BE2C (cell line): ENCODE data around the gene THY1.

Source experiments
- DNase-seq: peaks from one replicate; pipeline ENCODE4 v3.0.0-alpha.2; 2020
- H3K27me3 ChIP-seq: fragments of 250-450 bp; sonication (Bioruptor Pico); 2 replicates; pipeline ENCODE4 v1.5.1; 2020; ENCODE audit warnings: mild to moderate bottlenecking
- H3K36me3 ChIP-seq: fragments of 250-450 bp; sonication (Bioruptor Pico); 2 replicates; pipeline ENCODE4 v1.5.1; 2020; ENCODE audit warnings: mild to moderate bottlenecking
- H3K4me1 ChIP-seq: fragments of 250-450 bp; sonication (Bioruptor Pico); 2 replicates; pipeline ENCODE4 v1.5.1; 2020
- H3K4me3 ChIP-seq: 2 replicates; pipeline ENCODE4 v1.5.1; 2011; ENCODE audit warnings: low read depth, low read length
- H3K9me3 ChIP-seq: fragments of 250-450 bp; sonication (Bioruptor Pico); 2 replicates; pipeline ENCODE4 v1.5.1; 2020
- CTCF ChIP-seq: IDR thresholded peaks from 2 replicates; pipeline ENCODE4 v1.5.1; 2012; ENCODE audit warnings: mild to moderate bottlenecking, low read depth, low read length

Gene THY1

GRCh38 chr11:119436711-119437110, 13.7 kb upstream of the THY1 start:
- Histone ChIP-seq H3K4me3 (no peak overlapping the region), H3K9me3 (no peaks in the 10 kb centered on the region), H3K27me3 (no peaks in the 10 kb centered on the region), H3K4me1 (peaks cover 26% of the 10 kb centered on the region), H3K36me3 (no peaks in the 10 kb centered on the region; the same call in 1 of the 2 replicates)
- no peak for TF ChIP-seq CTCF
- DNase-seq, result no peak

DNA sequence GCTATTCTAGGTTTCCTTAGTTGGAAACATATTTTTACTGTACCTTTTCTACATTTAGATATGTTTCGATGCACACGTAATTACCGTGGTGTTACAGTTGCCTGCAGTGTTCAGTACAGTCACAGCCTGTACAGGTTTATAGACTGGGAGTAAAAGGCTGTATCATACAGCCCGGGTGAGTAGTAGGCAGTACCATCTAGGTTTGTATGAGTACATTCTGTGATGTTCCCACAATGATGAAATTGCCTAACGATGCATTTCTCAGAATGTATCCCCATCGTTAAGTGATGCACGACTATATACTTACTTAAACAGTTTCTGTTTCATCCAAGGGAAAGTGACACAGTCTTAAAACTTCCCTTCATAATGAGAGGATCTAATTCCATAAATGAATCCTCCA, 13.1 kb upstream of the THY1 start:
- Histone ChIP-seq H3K4me3 (no peak overlapping the region), H3K27me3 (no peaks in the 10 kb centered on the region), H3K36me3 (no peaks in the 10 kb centered on the region; the same call in 1 of the 2 replicates), H3K4me1 (peaks cover 23% of the 10 kb centered on the region), H3K9me3 (no peaks in the 10 kb centered on the region)
- no peak for TF ChIP-seq CTCF
- DNase-seq, result no peak

- TF ChIP-seq CTCF, result no peak
- Histone ChIP-seq H3K36me3 (no peaks in the 10 kb centered on the region; the same call in 1 of the 2 replicates), H3K27me3 (no peaks in the 10 kb centered on the region), H3K4me3 (no peak overlapping the region), H3K9me3 (no peaks in the 10 kb centered on the region), H3K4me1 (peaks cover 23% of the 10 kb centered on the region)
- peak; percentile 64 for DNase-seq
Measured at GRCh38 chr11:119434591-119435330, 11.8 kb upstream of the THY1 start.

- no peak overlapping the region for H3K4me3 ChIP-seq
- no peaks in the 10 kb centered on the region; the same call in 1 of the 2 replicates for H3K36me3 ChIP-seq
- H3K4me1 ChIP-seq, result peaks cover 23% of the 10 kb centered on the region
- no peaks in the 10 kb centered on the region for H3K27me3 ChIP-seq
- TF ChIP-seq CTCF, result no peak
- no peak for DNase-seq
- no peaks in the 10 kb centered on the region for H3K9me3 ChIP-seq
Measured at GRCh38 chr11:119433358-119433725, 10.4 kb upstream of the THY1 start.

DNA sequence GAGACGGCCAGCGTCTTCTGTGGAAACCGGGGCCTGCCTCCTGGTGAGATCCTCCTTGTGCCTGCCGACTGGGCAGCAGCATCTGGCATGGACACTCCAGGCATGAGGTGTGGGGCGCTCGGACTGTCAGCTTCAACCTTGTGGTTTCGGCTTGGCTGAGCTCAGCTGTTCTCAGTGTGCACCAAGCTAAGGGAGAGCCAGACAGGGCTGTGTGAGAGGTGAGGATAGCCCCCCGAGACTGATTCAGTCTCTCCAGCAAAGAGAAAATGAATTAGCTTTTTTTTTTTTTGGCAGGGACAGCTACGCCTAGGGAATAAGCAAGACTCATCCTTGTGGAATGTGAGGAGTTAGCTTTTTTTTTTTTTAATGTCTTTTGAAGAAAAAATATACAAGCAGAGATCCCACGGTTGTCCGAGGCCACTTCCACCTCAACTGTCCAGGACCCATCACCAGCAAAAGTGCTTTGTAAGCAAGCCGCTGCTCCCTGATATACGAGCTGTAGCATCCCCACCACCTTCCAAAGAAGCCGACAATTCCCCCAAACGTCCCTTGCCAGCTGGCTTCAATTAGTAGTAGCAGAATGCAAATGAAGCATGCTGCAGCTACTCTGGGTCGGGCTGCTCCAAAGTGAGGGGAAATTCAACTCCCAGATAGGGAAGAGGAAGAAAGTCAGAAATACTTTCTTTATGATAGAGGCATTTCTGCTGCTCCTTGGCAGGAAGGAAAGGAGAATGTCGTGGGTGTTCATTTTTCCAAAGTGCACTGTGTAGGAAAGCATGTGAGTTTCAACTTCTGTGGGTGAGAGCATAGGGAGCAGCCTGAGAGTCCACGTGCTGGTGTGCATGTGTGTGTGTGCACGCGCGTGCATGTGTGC, 9.7 kb upstream of the THY1 start:
- Histone ChIP-seq H3K36me3 (no peaks in the 10 kb centered on the region; the same call in 1 of the 2 replicates), H3K27me3 (no peaks in the 10 kb centered on the region), H3K4me3 (no peak overlapping the region), H3K9me3 (no peaks in the 10 kb centered on the region), H3K4me1 (peaks cover 23% of the 10 kb centered on the region)
- no peak for TF ChIP-seq CTCF
- no peak for DNase-seq
